B cell (primary cell): Measurements from ENCODE around the gene PUM1. TPM values are rescaled to one million over a fixed set of nuclear protein-coding genes. Genes with fewer than 3 reads are reported as not detected.

Experiments
- ATAC-seq: fragments of 200-7000 bp; cut with Tn5 transposase; one replicate; pipeline ENCODE4 v1.10.0; 2021; ENCODE audit warnings: low read depth, mild to moderate bottlenecking, moderate number of reproducible peaks, moderate library complexity
- CTCF ChIA-PET: fragments of 350-600 bp; sonication (Branson Sonifier 250); formaldehyde crosslinking; loops from one replicate; lab custom pipeline; 2021; ENCODE audit warnings: antibody characterized with exemption, inconsistent platforms; lab: Charles Lee
- POLR2A ChIA-PET: fragments of 350-600 bp; sonication (Branson Sonifier 250); formaldehyde crosslinking; loops from one replicate; lab custom pipeline; 2021; ENCODE audit warnings: antibody characterized with exemption; lab: Charles Lee
- DNase-seq: peaks from one replicate; pipeline ENCODE4 v3.0.0; 2013
- H2AFZ ChIP-seq: 2 replicates; pipeline ENCODE4 v1.6.1; 2012; ENCODE audit warnings: mild to moderate bottlenecking, low read depth, low read length; ENCODE audit not compliant: insufficient read depth, poor library complexity, severe bottlenecking
- H3K27ac ChIP-seq, 2 donors: 1 replicate in 1 of 2; 2 replicates in 1 of 2; pipeline ENCODE4 v1.5.1; 2012 to 2013; ENCODE audit warnings: low read length in 2 of 2, mild to moderate bottlenecking in 2 of 2, moderate library complexity in 1 of 2
- H3K27me3 ChIP-seq, 4 experiments: fragments of 200-600 bp in 1 of 4; sonication (generic) in 1 of 4; replicated peaks in 1 of 4; 1 replicate in 2 of 4; 2 replicates in 2 of 4; pipeline versions ENCODE4 v1.6.1 to v1.7.0; 2013 to 2016; ENCODE audit warnings: low read length in 3 of 4, mild to moderate bottlenecking in 2 of 4, mixed read lengths in 1 of 4, moderate library complexity in 1 of 4; ENCODE audit not compliant: insufficient read depth in 4 of 4, control insufficient read depth in 3 of 4; ENCODE audit errors: control extremely low read depth in 1 of 4
- H3K36me3 ChIP-seq, 2 experiments: replicated peaks in 1 of 2; 1 replicate in 1 of 2; 2 replicates in 1 of 2; pipeline versions ENCODE4 v1.6.1 to v1.7.1; 2013; ENCODE audit warnings: low read length in 1 of 2; ENCODE audit not compliant: insufficient read depth in 2 of 2, control insufficient read depth in 1 of 2; ENCODE audit errors: control extremely low read depth in 1 of 2, extremely low read depth in 1 of 2
- H3K4me1 ChIP-seq, 2 donors: fragments of 200-600 bp in 1 of 2; sonication (generic) in 1 of 2; 1 replicate in 1 of 2; 2 replicates in 1 of 2; pipeline versions ENCODE4 v1.5.1 to v1.6.1; 2013 to 2017; ENCODE audit warnings: low read length in 2 of 2; ENCODE audit not compliant: control insufficient read depth in 2 of 2, insufficient read depth in 2 of 2
- H3K4me2 ChIP-seq: replicated peaks from 2 replicates; pipeline ENCODE3; 2012; ENCODE audit warnings: mild to moderate bottlenecking, low read depth, low read length; ENCODE audit not compliant: poor library complexity, severe bottlenecking
- H3K4me3 ChIP-seq, 5 experiments: fragments of 200-600 bp in 1 of 5; sonication (generic) in 1 of 5; 1 replicate in 3 of 5; 2 replicates in 2 of 5; pipeline versions ENCODE4 v1.5.1 to v1.7.0; 2011 to 2016; ENCODE audit warnings: low read length in 4 of 5, mild to moderate bottlenecking in 4 of 5, low read depth in 2 of 5, control low read depth in 1 of 5, moderate library complexity in 1 of 5; ENCODE audit not compliant: insufficient read depth in 1 of 5; ENCODE audit errors: control extremely low read depth in 1 of 5, extremely low read depth in 1 of 5
- H3K79me2 ChIP-seq: fragments of 200-600 bp; sonication (generic); one replicate; pipeline ENCODE4 v1.6.0; 2016; ENCODE audit warnings: low read length; ENCODE audit not compliant: control insufficient read depth, insufficient read depth
- H3K9ac ChIP-seq: fragments of 200-600 bp; sonication (generic); 2 replicates; pipeline ENCODE4 v1.6.1; 2017; ENCODE audit warnings: mild to moderate bottlenecking, low read length, moderate library complexity
- H3K9me3 ChIP-seq, 3 donors: one replicate each; pipeline versions ENCODE4 v1.6.1 to v1.7.1; 2013; ENCODE audit warnings: low read length in 2 of 3; ENCODE audit not compliant: control insufficient read depth in 2 of 3, insufficient read depth in 1 of 3; ENCODE audit errors: control extremely low read depth in 1 of 3
- H4K20me1 ChIP-seq: 2 replicates; pipeline ENCODE4 v1.6.0; 2012; ENCODE audit warnings: mild to moderate bottlenecking, low read length; ENCODE audit not compliant: insufficient read depth, control insufficient read depth, poor library complexity, severe bottlenecking
- H3K27ac Mint-ChIP-seq: one replicate; pipeline ENCODE4 v1.8.0; 2021; ENCODE audit warnings: mixed read lengths
- H3K27me3 Mint-ChIP-seq: one replicate; pipeline ENCODE4 v1.8.0; 2021; ENCODE audit warnings: mixed read lengths
- H3K4me1 Mint-ChIP-seq: one replicate; pipeline ENCODE4 v1.8.0; 2021; ENCODE audit warnings: mixed read lengths
- H3K4me3 Mint-ChIP-seq: one replicate; pipeline ENCODE4 v1.8.0; 2021; ENCODE audit warnings: mixed read lengths
- H3K9me3 Mint-ChIP-seq: one replicate; pipeline ENCODE4 v1.8.0; 2022; ENCODE audit warnings: mixed read lengths; ENCODE audit not compliant: insufficient read depth
- CTCF ChIP-seq: fragments of 200-600 bp; IDR thresholded peaks from one replicate; pipeline ENCODE4 v1.8.0; 2022; ENCODE audit warnings: antibody characterized with exemption, mild to moderate bottlenecking
- EZH2 ChIP-seq: IDR thresholded peaks from 2 replicates; pipeline ENCODE4 v1.6.1; 2012; ENCODE audit warnings: borderline replicate concordance, low read depth, mild to moderate bottlenecking, moderate library complexity, low read length; ENCODE audit not compliant: insufficient read depth, poor library complexity, severe bottlenecking
- WGBS: methylation state at CpG from one replicate; pipeline ENCODE4 v1.1.5; 2013; ENCODE audit warnings: missing lambda C conversion rate; ENCODE audit not compliant: insufficient coverage; 5-methylcytosine and 5-hydroxymethylcytosine counted together
- intact Hi-C: fragments of 100-400 bp; cut with micrococcal nuclease; formaldehyde crosslinking; loops from one replicate; pipeline ENCODE4 v1.10.0; 2022
- polyA plus RNA-seq: library from polyadenylated mRNA; depleted of rRNA; stranded (reverse); fragments of >200 nt; gene quantifications from 2 replicates; pipeline ENCODE4 v1.2.3, GENCODE V29; 2012
- total RNA-seq, 2 donors: library from RNA; stranded (reverse); fragments of 120-200 nt in 1 of 2; gene quantifications; 1 replicate in 1 of 2; 2 replicates in 1 of 2; pipeline versions ENCODE4 v1.2.3 to v1.2.4, GENCODE V29; 2013 to 2022

PUM1 gene
- total and polyA plus RNA-seq, 2 donors (not counting 1 experiment from before 2014, with no cell fraction given), result 52.8 to 177 TPM

GRCh38 chr1:30894508-30894973 is 171.0 kb downstream of the PUM1 start:
- H3K9me3 Mint-ChIP-seq, result no peaks in the 10 kb centered on the region
- ChIA-PET POLR2A (no interaction called here), CTCF (no interaction called here)
- H3K4me3 Mint-ChIP-seq, result no peak overlapping the region
- ATAC-seq (no peak), DNase-seq (no peak)
- peaks cover 34% of the 10 kb centered on the region for H3K27me3 Mint-ChIP-seq
- Histone ChIP-seq H3K4me1 (peaks cover 13 to 22% of the 10 kb centered on the region in 2 donors), H3K36me3 (no peaks in the 10 kb centered on the region), H2AFZ (no peak overlapping the region), H3K79me2 (no peaks in the 10 kb centered on the region), H3K4me3 (no peak overlapping the region), H3K27me3 (peaks cover 0 to 29% (median 10%) of the 10 kb centered on the region in 4 experiments), H3K9ac (no peak overlapping the region), H4K20me1 (no peaks in the 10 kb centered on the region), H3K4me2 (no peak overlapping the region), H3K27ac (no peak overlapping the region), H3K9me3 (peaks cover 0 to 7% (median 0%) of the 10 kb centered on the region in 3 donors)
- H3K4me1 Mint-ChIP-seq, result peaks cover 20% of the 10 kb centered on the region
- intact Hi-C loops, result no loop called here
- no peak for TF ChIP-seq EZH2
- TF ChIP-seq CTCF, result no peak
- WGBS, result 62% methylated on average over 5 of the region's 7 CpGs
- no peak overlapping the region for H3K27ac Mint-ChIP-seq

- peaks cover 0 to 33% (median 12%) of the 10 kb centered on the region in 4 experiments for H3K27me3 ChIP-seq
- ChIA-PET CTCF (no interaction called here), POLR2A (no interaction called here)
- TF ChIP-seq EZH2, result no peak
- no peak overlapping the region for H3K4me3 Mint-ChIP-seq
- intact Hi-C loops, result no loop called here
- peaks cover 40% of the 10 kb centered on the region for H3K27me3 Mint-ChIP-seq
- peaks cover 16% of the 10 kb centered on the region for H3K4me1 Mint-ChIP-seq
- H3K4me2 ChIP-seq, result no peak overlapping the region
- no peak overlapping the region for H2AFZ ChIP-seq
- peaks cover 0 to 7% (median 0%) of the 10 kb centered on the region in 3 donors for H3K9me3 ChIP-seq
- 84% methylated on average over 6 of the region's 9 CpGs for WGBS
- no peaks in the 10 kb centered on the region for H3K79me2 ChIP-seq
- H3K36me3 ChIP-seq, result no peaks in the 10 kb centered on the region
- no peak overlapping the region for H3K27ac Mint-ChIP-seq
- H3K27ac ChIP-seq, result no peak overlapping the region
- peaks cover 13 to 22% of the 10 kb centered on the region in 2 donors for H3K4me1 ChIP-seq
- no peak overlapping the region for H3K4me3 ChIP-seq
- no peaks in the 10 kb centered on the region for H3K9me3 Mint-ChIP-seq
- H4K20me1 ChIP-seq, result no peaks in the 10 kb centered on the region
- no peak for ATAC-seq
- no peak for DNase-seq
- H3K9ac ChIP-seq, result no peak overlapping the region
Observed at GRCh38 chr1:30893776-30894507, 171.6 kb downstream of the PUM1 start.
